Measurements from ENCODE around the gene CELF1.

The CELF1 gene

DNA sequence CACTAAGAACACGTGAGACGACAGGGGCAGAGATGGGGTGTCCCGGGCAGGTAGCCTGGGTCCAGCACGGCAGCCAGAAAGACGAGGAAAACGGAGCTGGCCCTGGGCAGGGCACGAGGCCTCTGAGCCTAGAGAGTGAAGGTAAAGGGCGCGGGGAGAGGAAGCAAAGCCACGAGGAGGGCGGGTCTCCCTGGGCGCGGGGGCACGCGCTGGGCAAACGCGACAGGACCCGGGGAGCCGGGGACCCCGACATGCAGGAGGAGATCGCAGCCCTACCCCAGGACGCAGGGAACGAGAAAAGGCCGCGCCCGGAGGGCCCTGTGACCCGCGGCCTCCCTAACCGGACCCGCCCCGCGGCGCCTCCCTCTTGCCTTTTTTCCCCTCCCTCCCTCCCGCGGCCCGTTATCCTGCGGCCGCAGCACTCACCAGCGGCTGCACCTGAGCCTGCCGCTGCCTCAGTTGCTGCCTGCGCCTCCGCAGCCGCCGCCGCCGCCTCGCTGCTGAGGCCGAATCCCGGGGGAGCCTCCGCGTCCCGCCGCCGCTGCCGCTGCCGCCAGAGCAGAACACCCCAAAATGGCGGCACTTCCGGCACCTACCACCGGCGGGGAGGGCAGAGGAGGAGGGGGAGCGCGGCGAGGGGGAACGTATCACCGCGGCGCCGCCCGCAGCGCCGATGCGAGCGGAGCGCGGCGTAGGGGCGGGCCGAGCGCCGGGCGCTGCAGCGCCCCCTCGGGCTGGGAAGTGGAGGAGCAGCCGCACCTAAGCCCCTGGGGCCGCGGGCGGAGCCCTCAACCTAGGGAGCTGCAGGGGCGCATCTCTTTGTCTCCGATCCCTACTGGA, at the start of gene CELF1:
TSS of gene CELF1 (minus strand) at position 567 of the 840 bp plus-strand sequence. CDS start 53,609 bp downstream, outside the sequence.
- DNase-seq (ENCODE audit: low read depth, low spot score): peak; percentile 87

DNA sequence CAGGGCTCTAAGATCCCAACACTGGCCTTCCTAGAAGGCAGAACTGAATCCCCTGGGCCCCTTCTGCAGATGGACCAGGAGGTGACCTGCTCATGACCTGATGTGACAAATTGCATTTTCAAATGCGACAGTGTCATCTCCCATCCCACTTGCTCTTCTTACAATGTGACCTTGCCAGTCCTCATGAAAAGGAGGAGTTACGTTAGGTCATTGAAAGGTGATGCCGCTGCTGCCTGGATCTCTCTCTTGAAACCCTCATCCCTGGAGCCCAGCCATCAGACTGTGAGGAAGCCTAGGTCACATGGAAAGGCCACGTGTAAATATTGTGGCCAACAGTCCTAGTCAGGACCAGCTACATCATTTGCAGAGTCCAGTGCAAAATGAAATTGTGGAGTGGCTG, 47.0 kb upstream of the CELF1 start:
- DNase-seq (ENCODE audit: low read depth, low spot score): no peak

DNA sequence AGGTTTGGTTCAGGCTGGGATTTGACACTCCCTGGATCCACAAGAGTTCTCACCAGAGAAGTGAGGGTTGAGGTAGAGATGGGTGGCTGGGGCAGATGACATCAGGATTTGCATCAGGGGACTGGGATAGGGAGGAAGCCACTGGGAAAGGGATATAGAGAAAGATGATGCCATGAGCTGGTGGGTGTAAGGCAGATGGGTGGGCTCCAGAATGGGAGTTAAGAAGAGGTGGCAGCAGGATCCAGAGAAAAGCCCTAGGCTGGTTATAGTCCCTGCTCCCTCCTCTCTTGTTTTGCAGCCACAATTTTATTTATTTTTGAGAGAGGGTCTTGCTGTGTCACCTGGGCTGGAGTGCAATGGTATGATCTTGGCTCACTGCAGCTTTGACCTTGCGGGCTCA, 43.0 kb upstream of the CELF1 start:
- DNase-seq (ENCODE audit: low read depth, low spot score): no peak

DNA sequence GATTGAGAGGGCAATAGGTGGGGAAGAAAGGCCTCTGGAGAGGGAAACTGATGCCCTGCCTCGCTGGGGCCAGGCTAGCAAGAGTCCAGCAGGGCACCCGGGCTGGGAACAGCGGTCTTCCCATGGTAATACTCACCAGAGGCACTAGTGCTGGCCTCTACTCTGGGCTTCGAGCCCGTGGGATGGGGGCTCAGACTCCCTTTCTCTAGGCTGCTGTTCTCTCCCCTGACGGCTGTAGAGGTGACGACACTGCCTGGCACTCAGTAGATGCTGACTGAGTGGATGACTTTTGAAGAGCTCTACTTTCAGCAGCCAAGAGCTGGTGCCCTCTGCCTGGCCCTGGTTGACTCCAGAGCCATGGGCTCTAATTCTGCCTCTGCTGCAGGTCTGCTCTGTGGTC, 42.1 kb upstream of the CELF1 start:
- DNase-seq (ENCODE audit: low read depth, low spot score): no peak

DNA sequence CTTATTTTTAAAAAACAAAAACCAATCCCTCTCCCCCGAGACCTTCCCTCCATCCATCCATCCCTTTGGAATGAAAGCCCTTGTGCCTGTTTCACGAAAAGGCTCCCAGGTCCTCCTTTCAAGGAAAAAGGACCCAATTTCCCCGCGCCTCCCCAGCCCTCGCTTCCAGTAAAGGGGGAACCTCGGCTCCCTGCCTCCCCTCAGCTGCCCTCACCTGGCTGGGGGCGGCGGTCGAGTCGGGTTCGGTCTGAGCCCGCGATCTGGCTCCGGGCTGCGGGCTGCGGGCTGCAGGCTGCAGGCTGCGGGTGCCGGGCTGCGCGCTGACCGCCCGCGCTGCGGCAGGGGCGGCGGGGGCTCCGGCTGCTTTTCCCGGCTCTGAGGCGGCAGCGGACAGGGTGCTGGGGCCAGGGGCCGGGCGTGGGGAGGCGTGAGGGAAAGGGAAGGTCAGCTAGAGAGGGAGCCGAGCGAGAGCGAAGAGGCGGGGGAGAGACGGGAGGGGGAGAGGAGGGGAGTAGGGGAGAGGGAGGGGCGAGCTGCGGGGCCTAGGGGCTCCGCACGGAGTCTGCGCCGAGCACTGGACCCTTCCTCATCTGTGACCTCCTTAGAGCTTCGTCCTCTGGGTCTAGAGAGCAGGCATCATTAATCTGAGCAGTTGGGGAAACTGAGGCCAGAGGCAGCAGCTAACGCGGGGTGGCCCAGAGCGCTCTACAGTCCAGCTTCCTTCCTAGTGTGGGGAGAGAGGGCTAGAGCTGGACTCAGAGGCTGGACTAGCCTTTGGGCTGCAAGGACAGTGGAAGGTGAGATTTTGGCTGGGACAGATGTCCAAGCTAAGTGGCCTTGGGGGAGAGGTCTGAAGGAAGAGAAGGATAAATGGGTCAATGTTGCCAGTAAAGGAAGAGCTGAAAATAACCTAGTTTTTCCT, 41.3 kb upstream of the CELF1 start, which contains the start of gene C1QTNF4:
TSS of gene C1QTNF4 (minus strand) at position 478 of the 922 bp plus-strand sequence. CDS start 3,601 bp downstream, outside the sequence.
- DNase-seq (ENCODE audit: low read depth, low spot score): no peak

DNA sequence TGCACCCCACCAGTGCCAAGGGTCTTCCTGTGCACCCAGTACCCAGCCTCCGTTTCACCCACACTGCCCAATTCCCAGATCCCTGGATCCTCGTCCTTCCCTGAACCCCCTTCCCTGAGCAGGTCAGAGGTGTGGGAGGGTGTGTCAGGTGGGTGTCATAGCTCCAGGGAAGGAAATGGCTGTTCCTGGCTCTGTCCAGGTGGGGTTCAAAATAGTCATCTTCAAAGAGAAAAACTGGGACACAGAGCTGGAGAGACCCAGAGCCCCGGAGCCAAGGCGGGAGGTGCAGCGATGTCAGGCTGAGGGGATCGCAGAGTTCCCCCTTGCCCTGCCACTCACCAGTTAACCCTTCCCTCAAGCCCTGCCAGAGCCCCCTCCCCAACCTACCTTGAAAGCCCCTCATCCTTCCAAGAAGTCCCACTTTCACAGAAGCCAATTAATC, 40.6 kb upstream of the CELF1 start:
- no peak for DNase-seq (ENCODE audit: low read depth, low spot score)

DNA sequence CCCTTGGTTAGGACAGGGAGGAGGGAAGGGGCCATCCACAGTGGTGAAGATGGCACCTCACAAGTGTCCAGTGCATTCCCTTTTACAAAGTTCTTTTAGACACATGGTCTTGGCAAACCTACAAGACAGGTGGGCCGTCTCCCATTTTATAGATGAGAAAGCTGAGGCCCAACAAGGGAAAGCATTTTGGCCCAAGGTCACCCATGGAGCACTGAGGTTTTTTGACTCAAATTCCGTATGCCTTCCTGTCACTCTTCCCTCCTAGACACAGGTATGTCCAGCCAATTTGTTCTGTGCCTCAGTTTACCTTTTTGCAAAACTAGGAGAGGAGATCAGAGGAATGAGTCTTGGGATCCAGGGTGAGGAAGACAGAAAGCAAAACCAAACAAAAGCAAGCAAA, 40.0 kb upstream of the CELF1 start:
- no peak for DNase-seq (ENCODE audit: low read depth, low spot score)

DNA sequence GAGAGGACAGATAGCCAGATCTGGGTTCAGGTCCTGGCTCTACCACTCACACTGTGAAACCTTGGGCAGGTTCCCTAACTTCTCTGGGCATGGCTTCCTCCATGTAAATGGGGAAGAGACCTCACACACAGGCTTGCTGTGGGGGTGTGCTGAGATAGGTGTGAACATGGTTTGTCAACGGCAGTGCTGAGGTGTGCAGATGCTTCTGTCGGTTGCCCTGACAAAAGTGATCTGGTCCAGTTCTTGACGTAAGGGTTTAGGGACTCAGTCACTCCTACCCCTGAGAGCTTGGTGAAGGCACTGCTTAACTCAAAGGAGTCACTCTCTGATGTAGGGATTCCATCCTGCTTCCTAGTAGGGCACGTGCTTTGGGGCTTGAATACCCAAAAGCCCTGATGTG, 39.3 kb upstream of the CELF1 start:
- DNase-seq (ENCODE audit: low read depth, low spot score): no peak

DNA sequence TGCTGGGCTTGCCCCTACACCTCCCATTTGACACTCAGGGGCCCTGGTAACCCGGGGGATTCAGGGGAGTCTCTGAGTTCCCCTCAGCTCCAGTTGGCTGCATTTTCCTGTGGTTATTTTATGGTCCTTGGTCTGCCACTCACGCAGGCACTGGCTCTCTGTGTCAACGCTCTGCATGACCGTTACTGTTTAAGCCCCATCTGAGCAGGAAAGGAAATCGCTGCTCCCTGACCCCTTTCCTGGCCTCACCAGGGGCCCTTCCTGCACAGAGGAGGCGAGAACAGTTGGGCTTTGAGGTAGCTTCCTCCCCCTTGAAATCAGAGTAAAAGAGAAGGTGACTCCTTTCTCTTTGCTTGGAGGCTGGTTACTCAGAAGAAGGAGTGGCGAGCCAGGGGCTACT, 38.8 kb upstream of the CELF1 start:
- no peak for DNase-seq (ENCODE audit: low read depth, low spot score)

DNA sequence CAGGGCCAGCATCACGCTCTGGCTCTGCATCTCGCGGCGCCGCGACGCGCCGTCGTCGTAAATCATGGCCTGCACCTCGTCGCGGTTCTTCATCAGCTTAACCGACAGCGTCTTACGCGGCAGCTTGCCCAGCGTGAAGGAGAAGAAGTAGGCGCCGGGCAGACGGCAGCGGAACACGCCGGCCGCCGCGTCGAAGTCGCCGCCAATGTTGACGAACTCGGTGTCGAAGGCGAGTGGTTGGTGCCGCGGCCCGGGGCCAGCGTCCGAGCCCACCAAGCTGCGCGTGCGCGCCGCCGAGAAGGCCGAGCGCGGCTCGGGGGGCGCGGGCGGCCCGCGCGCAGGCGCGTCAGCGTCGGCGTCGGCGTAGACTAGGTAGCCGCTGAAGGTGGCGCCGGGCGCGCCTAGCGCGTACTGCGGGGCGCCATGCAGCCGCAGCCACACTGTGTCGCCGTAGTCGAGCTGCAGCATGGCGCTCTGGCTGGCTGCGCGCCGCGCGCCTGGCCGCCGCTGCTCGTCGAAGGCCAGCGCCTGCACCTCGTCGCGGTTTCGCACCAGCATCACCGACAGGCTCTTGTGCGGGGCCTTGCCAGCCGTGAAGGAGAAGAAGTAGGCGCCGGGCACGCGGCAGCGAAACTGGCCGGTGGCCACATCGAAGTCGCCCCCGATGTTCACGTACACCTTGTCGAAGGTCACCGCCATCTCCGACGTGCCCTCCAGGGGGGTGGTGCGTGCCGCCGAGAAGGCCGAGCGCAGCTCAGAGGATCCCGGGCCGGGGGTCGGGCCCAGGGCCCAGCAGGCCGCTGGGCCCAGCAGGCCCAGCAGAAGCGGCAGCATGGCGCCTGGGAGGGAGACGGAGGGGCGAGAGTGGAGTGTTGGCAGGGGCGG, 37.3 kb upstream of the CELF1 start:
- DNase-seq (ENCODE audit: low read depth, low spot score): no peak

DNA sequence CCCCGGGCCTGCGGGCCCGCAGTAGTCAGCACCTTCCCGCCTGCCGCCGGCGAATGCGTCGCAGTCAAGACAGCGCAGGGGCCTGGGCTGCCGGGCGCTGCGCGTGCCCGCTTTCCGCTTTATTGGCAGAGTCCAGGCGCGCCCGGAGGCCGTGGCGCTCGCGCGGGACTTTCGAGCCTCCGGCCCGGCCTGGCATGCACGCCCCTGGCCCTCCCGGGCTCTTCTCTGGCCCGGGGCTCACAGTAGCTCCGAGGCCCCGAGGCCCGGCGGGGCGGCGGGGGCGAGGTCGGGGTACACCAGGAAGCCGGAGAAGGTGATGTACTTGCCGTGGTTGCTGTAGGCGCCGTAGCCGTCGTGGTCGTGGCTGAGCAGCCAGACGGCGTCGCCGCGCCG, 36.6 kb upstream of the CELF1 start:
- no peak for DNase-seq (ENCODE audit: low read depth, low spot score)

DNA sequence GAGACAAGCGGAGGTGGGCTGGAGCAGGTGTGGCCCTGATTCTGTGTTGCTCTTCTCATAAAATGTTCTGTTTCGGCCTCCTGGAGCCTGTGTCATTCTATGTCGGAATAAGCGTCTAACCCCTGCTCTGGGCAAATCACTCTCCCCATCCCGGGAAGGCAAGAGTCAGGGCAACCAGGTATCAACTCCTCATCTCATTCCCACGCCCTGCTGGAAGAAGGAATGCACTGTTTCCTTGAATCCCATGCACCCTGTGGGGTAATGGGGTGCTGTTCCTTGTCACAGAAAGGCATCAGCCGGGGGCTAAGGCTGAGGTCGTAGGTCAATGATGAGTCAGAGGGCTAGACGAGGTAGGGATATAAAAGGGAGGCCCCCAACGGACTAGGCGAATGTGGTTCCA, 36.2 kb upstream of the CELF1 start:
- DNase-seq (ENCODE audit: low read depth, low spot score): no peak

DNA sequence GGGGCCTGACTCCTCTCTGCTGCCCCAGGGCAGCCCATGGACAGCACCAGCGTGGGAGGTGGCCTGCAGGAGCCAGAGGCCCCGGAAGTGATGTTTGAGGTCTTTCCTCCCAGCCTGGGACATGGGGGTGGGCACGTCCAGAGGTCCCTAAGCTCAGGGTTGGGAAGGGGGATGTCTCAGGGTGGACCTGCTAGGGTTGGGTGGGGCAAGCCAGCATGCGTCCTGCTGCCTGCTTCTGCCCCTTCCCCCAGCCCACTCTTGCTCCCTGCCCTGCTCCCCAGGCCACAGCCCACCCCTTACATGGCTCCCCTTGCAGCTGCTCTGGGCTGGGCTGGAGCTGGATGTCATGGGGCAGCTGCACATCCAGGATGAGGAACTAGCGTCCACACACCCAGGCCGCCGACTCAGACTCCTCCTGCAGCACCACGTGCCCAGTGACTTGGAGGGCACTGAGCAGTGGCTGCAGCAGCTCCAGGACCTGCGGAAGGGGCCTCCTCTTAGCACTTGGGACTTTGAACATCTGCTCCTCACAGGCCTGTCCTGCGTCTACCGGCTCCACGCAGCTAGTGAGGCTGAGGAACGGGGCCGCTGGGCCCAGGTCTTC, 34.9 kb upstream of the CELF1 start:
- DNase-seq (ENCODE audit: low read depth, low spot score): no peak

DNA sequence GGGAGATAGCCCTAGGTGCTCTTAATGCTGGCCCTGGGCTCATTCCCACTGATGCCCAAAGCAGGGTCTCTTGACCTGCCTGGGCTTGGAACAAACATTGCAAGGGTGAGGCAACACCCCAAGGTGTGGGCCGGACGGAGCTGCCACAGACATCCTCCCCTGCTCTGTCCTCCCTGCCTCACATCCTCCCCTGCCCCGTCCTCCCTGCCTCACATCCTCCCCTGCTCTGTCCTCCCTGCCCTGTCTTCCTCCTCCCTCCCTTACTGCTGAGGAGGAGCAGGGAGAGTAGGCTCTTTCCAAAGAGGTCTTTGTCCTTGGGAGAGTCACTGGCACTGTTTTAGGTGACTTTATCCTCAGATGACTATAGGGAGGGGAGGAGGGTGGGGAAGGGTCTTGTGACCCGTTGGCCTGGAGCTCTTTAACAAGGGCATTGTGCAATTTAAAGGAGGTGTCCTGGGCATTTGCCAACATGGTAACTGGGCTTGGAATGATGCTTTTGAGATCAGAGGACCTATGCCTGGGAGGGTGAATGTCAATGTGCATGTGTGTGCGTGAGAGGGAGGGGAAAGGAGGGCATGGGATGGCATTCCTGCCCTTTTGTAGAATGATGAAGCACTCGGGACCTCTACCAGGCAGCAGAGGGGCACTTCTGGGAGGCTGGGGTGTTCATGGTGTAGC, 34.2 kb upstream of the CELF1 start:
- no peak for DNase-seq (ENCODE audit: low read depth, low spot score)

DNA sequence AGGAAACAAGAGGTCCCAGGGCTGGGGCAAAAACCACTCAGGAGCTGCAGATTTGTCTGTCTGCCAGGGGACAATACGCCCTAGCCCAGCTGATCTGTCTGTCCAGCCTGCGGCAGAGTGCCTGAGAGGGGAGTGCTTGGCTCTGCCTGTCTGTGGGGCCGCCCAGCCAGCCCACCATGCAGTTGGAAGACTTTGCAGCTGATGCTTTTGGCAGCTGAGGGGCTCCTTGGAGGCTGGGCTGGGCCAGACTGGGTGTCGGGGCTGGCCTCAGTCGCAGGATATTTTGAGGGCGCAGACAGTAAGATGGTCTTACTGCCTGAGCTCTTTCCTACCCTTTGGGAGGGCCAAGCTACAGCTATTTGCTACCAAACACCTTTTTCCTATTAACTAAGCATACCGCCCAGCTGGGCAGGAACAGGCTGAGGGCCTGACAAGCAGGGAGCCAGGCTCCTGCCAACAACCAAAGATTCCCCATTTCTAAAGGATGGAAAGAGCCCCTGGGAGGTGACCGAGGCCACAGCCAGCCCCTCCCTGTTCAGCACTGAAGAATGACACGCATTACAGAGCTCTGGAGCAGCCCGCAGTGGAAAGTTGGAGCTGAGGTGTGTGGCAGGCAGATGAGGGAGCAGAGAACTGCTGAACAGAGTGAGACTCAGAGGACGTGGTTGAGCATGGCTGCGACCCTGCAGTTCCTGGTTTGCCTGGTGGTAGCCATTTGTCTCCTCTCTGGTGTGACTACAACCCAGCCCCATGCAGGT, 33.3 kb upstream of the CELF1 start, which contains the start of gene FAM180B:
TSS of gene FAM180B (plus strand) at position 581 of the 758 bp plus-strand sequence. CDS start at position 672, 91 bp downstream.
- no peak for DNase-seq (ENCODE audit: low read depth, low spot score)

DNA sequence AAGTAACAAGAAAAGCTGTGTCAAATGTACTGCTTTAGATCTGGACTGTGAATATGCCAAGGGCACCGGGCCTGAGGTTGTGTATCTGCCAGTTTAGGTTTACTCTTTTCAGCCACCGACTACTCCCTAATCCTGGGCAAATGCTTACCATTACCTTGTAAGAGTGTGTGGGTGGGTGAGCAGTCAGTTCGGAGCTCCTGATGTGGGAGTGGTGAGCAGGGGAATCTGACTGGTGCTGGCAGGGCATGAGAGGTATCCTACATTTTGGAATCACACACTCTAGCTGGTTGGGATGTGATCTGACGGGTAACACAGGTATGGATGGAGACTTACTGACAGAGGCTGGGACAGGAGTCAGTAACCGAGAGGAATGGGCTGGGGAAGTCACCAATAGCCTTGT, 30.9 kb upstream of the CELF1 start:
- DNase-seq (ENCODE audit: low read depth, low spot score): no peak

DNA sequence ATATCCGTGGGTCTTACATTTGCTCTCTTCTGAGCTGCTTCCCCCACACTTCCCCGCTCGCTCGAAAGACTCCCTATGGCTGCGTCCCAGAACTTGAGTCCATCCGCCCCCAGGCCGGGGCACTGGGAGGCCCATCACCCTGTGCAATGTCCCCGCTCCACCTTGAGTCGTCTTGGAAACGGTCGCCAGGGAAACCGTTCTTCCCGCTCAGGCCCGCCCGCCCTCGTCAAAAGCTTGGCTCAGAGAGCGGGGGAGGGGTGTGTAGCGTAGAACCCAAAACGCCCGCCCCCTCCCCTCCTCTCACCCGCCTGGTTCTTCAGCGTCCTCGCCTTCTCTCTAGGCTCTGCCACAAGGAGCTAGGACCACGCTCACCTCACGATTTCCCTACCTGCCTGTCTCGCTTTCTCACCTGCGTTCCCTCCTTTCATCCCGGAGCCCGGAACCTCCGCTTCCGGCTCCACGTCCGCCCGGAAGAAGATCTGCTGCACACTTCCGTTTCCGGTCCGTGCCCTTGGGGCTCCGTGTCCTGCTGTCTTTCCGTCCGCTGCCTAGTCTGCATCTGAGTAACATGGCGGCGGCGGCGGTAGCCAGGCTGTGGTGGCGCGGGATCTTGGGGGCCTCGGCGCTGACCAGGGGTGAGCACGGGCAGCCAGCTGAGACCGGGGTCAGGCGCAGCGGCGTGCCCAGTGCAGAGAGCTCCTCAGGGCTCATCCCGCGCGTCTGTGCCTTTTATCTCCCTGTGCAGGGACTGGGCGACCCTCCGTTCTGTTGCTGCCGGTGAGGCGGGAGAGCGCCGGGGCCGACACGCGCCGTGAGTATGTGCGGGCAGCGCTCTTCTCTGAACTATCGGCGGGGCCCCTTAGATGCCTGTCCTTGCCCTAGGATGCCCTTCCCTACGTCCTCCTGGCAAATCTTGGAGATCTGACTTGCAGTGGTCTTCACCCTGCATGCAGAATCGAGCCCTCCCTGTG, 25.9 kb upstream of the CELF1 start, which contains the start of the genes KBTBD4 and NDUFS3:
TSS of gene KBTBD4 (minus strand) at position 447 of the 971 bp plus-strand sequence. CDS start at position 428, 19 bp downstream.
TSS of gene NDUFS3 (plus strand) at position 551 of the 971 bp plus-strand sequence. CDS start at position 569, 18 bp downstream.
- peak; percentile 63 for DNase-seq (ENCODE audit: low read depth, low spot score)

DNA sequence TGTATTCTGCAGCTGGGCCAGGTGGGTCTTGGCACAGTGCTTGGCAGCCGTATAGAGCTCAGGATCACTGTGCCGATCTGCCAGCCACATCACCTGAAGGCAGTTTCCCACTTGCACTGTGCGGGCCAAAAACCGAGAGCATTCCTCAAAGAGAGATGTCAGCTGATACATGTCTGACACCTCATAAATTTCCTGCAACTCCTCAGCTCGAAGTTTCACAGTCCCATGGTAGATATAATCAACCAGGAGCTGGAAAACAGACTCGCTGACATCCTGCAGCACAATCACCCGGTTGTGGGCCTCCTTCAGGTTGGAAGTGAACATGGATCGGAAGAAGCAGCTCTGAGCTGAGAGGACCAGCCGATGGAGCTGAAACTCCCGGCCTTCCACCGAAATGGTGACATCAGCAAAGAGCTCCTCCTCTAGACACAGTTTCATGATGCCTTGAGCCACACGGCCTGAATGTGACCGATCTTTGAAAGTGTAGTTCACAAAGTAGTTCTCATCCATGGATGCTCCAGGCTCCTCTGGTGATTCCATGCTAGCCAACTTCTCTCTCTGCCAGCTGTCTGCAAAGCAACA, 24.6 kb upstream of the CELF1 start:
- no peak for DNase-seq (ENCODE audit: low read depth, low spot score)
